ENCODE data around the gene ADH7.
"Not testable (repeated sequence)": the region's sequence is repeated elsewhere in the genome, so short reads cannot be mapped to it uniquely, and the experiment has no call there.

Gene ADH7

DNA sequence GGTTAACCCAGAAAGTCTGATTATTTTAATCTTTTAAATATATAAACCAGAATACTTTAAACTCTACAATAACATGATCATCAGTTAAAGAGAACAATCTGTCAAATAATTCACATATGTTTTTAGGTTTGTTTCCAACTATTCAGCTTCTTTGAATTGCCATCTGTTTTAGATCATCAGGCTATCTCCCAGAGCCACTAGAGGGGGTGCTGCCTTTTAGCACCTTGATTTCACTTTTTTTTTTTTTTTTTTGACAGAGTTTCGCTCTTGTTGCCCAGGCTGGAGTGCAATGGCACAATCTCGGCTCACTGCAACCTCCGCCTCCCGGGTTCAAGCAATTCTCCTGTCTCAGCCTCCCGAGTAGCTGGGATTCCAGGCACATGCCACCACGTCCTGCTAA lies 57.8 kb downstream of the ADH7 start:
- peak in 1 of 5 experiments; percentile 27 for DNase-seq

GRCh38 chr4:99372464-99372863 lies 62.7 kb downstream of the ADH7 start:
- DNase-seq: not testable (repeated sequence)

- DNase-seq: not testable (repeated sequence)
Observed at GRCh38 chr4:99367817-99368216, 67.3 kb downstream of the ADH7 start.

DNA sequence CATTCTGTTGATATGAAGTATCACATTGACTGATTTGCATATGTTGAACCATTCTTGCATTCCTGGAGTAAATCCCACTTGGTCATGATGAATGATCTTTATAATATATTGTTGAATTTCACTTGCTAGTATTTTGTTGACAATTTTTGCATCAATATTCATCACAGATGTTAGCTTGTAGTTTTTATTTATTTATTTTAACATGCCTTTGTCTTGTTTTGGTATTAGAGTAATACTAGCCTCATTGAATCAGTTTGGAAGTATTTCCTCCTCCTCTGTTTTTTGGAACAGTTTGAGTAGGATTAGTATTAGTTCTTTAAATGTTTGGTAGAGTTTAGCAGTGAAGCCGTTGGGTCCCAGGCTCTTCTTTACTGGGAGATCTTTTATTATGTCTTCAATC lies 68.7 kb downstream of the ADH7 start:
- no peak for DNase-seq

DNA sequence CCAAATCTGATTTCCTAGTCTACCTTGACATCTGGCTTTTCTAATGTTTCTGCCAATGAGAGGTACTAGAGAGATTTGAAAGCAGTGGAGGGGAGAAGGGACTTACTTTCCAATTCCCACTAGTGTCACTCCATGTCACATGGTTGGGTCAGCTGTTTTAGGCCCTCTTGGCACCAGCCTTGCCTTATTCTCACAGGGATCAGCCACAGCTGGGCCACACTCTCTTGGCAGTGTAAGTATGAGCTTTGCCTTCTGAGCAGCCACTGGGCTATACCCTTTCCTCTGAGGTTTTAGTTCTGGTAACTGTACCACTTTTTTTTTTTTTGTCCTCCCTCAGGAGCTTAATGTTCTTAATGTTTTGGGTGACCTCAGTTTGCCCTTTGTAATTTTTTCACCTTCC lies 72.4 kb downstream of the ADH7 start:
- no peak for DNase-seq

All from T-helper 2 cell (primary cell).